Right renal pelvis (tissue), 4 donors: ENCODE data around the gene SNX33. TPM values are rescaled to one million over a fixed set of nuclear protein-coding genes. Genes with fewer than 3 reads are reported as not detected.
"Not testable (repeated sequence)": the region's sequence is repeated elsewhere in the genome, so short reads cannot be mapped to it uniquely, and the experiment has no call there.

Source experiments
- DNase-seq, 4 donors: peaks; one replicate each; pipeline ENCODE4 v3.0.0-alpha.2; 2013; ENCODE audit warnings: low read depth in 4 of 4, low spot score in 3 of 4, missing footprints in 1 of 4
- polyA plus RNA-seq, 4 donors: library from polyadenylated mRNA; unstranded; fragments of 120-200 nt; gene quantifications; one replicate each; pipeline ENCODE4 v1.2.1, GENCODE V29; 2013; ENCODE audit not compliant: insufficient read length in 4 of 4

SNX33 gene, protein sequence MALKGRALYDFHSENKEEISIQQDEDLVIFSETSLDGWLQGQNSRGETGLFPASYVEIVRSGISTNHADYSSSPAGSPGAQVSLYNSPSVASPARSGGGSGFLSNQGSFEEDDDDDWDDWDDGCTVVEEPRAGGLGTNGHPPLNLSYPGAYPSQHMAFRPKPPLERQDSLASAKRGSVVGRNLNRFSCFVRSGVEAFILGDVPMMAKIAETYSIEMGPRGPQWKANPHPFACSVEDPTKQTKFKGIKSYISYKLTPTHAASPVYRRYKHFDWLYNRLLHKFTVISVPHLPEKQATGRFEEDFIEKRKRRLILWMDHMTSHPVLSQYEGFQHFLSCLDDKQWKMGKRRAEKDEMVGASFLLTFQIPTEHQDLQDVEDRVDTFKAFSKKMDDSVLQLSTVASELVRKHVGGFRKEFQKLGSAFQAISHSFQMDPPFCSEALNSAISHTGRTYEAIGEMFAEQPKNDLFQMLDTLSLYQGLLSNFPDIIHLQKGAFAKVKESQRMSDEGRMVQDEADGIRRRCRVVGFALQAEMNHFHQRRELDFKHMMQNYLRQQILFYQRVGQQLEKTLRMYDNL
- 10 to 100 TPM; 19.3 to 22.3 (median 20.7) TPM for polyA plus RNA-seq

DNA sequence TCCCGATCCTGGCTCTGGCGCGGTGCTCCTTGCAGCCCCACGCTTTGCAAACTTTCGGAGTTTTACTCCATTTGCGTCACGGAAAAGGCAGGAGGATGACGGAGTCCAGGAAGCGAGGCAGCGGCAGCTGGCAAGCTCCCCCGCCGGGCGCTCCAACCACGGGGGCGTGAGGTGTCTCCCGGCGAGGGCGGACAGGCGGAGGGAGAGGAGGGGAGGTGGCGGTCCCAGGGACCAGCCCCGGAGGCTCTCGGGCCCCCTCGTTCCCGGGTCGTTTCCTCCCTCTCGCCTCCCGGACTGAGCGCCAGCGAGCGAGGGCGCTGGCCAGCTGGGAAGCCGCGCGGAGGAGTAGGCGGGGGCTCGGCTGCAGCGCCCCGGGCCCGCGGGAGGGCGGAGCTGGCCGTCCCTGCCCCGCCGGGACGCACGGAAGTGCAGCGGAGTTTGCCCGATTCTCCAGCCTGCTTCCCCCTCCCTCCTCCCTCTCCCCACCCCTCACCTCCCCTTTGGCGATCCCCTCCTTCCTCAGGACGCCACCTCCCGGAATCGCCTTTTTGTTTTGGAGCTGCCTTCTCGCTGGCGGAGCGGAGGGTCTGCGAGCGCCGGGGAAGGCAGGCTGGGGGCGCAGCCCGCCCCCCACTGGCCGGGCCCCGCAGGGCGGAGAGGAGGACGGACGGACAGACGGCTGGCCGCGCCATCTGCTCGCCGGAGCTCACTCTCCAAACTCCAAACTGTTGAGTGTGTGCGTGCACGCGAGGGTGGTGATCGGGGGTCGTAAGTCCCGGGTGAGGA, at the start of gene SNX33:
TSS of gene SNX33 (plus strand) at position 543 of the 786 bp plus-strand sequence. CDS start 1,191 bp downstream, outside the sequence.
- peak in 3 of 4 donors; percentile 51 to 74 (median 71) for DNase-seq

DNA sequence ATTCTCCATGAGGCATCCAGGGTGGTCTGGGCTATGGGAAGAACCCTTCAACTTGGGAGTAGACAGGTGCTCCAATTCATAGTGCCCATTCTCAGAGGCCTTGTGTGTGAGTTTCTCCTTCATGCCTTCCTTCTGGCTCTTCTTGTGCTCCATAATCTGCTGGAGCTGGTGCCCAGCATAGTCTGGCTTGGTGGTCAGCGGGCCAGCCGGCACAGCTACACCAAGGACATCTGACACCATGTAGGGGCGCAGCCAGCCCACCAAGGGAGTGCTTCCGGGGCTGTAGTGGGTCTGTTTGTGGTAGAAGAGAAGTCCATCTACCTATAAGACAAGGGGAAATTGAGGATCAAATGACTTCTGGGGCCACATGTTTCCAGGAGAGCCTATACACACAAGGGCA, 49.4 kb upstream of the SNX33 start:
- no peak for DNase-seq

DNA sequence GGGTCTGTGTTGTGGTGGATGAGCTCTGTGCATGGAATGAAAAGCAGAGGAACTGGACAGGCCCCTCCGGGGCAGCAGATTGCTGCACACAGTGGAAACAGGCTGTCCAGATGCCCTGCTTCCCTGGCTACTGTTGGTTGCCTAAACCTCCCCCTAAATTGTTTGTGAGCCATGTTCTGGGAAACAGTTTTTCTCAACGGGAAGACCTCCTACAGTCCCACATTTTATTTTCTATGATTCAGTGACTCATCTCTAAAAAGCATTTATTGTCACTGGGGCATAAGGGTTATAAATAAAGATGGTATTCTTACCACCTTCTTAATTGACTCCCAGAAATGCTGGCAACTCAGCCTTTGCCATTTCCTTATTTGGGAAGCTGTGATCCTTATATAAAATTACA, 48.3 kb upstream of the SNX33 start:
- DNase-seq, result no peak

DNA sequence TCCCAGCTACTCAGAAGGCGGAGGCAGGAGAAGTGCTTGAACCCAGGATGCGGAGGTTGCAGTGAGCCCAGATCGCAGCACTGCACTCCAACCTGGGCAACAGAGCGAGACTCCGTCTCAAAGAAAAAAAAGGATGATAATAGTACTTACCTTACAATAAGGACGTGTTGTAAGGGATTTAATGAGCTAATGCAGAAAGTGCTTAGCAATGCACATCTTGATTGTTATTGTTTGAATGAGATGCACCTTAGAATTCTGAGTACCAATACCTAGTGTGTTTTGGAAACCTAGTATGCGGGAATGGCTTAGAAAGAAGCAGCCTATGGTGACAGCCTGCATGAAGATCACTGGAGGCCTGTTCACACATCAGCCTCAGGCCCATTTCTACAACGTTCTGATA, 41.7 kb upstream of the SNX33 start:
- no peak for DNase-seq

DNA sequence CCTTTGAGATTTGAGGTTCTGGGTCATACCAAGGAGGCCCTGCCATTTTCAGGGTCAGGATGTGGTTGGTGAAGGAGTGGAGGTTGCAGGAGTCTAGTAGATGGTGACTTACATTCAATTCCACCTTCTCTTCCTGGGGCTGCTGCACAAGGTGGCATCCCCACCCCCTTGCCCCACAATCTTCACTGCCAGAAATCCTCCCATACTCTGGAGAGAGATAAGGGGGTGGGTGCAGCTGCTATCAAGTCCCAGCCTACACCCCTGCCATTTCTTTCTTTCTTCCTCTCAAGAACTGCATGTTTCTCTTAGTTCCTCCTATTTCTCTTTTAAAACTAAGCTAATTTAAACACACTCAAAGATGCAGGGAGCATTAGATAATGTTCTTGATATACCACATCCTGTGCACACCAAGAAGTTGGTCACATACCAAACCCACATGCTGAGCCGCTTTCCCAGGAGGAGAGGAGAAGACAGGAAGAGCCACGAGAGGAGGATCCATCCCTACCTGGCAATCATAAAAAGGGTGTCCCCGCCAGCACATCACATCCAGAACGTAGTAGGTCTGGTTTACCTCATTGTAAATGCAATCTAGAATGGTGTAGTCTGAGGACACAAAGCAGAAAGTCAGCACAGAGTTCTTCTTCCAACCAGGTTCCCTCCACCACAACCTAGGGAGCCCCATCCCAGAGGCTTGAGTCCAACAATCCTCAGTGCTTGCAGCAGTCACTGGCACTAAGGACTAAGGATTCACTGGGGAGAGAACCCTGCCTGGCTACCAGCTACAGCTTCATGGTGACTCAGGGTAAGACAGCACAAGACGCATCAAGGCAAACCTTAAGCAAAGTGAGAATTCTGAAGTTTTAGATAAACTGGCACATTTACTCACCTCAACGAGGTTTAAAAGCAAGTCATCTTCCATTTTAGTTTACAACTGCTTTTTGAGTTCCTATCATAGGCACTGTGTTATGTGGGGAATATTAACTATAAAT, 40.7 kb upstream of the SNX33 start:
- no peak for DNase-seq

DNA sequence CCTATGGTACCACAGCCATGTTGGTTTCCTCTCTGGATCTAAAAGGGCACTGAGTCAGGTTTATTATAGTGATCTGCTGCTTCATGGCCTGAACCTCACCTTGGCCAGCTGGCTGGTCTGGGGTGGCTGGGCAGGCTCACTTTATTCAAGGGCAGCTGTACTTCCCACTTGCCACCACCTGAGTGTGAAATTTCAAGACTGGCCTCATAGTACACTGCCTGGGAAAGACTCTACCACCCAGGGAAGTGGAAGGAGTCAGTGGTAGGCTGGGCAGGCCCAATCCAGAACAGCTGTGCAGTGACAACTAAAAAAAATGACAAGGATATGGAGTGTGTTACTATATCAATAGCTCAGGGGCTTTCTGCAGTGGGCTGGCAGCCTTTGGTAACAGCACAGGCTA, 30.9 kb upstream of the SNX33 start:
- no peak for DNase-seq

DNA sequence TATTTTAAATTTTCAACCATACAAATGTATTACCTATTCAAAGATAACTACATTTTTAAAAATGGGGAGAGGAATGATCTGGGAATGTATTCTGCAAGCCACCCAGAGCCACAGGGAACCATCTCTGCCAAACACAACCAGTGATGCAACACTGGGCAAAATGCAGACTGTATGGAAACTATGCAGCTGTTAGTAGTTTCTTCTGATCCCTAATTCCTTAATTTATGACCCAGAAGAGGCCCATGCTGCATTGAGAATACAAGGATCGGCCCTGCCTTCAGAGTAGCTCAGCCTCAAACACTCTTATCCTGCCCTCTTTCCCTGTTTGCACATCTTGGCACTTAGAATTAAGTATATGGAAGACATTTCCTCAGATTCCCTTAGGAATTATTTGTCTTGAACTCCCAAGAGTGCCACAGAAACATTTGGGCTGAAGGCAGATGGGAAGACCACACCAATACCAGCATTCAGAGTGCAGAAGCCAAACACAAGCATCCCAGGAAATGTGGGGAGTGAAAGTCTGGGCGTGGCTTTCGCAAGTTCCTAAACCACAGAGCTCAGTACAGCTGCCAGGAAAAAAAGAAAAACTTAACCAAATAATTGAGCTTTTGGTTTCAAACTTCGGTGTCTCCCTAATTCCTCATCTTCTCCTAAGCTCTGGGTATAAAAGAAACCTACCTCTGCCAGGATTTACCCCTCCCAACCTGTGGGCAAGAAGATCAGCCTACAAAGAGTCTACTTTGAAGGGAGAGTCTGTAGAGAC, 27.5 kb upstream of the SNX33 start:
- DNase-seq, result no peak

DNA sequence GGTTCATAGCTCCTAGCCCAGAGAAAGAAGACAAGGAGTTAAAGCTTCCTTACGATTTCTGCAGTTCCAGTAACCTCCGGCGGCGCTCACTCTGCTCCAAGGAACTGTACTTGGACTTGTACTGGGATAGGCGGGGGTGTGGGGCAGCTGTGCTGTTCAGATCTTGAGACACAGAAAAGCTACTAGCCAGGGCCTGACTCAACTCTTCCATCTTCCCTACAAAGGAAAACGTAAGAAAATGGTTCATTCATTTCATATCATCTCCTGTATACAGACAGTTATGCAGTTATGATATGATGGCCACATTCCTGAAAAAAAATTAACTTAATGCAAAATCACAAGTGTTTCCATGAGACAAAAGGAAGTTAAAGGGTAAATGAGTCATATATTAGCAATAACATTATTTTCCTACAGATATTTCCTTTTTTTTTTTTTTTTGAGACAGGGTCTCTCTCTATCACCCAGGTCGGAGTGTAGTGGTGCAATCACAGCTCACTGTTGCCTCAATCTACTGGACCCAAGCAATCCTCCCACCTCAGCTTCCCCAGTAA, 26.8 kb upstream of the SNX33 start:
- DNase-seq, result no peak

DNA sequence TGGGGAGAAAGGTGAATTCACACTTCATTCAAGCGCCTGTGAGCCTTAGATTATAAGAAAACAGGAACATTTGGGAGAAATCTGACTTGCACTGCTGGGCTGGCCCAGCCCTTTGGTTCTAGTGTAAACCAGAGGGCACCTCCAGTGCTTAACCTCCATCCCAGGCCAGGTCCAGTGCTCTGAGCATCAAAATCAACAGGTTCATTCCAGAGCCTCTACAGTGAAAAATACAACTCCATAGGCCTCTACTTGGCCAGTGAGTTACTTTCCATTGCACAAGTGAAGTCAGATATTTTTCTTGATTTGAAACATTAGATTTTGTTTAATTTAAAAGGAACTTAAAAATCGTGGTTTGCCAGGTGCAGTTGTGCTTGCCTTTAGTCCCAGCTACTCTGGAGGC, 25.2 kb upstream of the SNX33 start:
- DNase-seq, result no peak

DNA sequence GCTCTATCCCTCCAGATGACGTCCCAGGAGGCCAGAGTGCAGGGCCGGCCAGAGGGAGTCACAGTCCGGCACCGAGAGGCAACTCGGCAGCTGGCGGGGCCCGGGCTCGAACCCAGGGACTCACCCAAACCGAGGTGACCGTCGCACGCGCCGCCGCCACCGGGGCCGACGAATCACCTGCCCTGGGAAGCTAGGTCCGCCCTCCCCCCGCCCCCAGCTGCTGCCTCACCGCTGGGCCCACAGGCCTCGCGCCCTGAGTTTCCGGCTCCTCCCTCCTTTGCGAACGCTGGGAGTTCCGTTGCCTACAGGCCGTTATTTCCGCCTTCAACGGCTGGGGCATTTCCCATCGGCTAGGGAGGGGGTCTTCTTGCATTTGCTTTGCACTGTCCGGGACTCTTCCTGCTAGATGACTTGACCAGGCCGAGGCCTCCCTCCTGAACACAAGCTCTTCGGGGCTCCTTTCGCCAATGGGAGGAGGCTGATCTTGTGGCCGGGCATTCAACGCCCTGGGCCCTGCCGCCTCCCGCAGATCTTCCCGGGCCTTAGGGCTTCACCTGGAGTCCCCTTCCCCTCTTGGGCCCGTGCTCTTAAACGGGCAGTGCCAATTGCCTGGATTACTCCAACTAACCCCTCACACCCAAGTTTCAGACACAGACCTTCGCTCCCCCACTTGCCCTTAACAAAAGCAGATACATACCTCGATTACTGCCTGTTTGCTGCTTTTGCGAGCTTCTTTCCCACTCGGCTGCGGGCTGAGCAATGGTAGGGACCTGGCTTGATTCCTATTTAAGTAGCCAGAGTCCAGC, 22.0 kb upstream of the SNX33 start, which contains the start of gene SNUPN:
TSS of gene SNUPN (minus strand) at position 184 of the 806 bp plus-strand sequence. CDS start 4,674 bp downstream, outside the sequence.
- DNase-seq, result peak; percentile 85 to 93 (median 91)

DNA sequence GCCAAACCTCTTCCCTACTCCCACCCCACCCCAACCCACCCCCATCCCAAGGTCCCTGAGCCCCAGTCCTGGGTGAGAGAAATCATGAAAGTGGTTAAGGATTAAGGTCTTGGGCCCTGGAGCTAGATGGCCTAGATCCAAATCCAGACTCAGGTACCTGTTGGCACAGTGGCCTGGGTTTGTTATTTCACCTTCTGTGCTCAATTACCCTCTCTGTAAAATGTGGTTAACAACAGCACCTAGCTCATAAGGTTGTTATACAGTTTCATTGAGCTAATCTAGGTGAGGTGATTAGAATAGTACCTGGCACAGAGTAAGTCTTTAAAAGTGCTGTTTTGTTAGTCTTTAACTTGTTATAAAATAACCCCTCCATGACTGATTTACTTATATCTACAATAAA, 15.8 kb upstream of the SNX33 start:
- DNase-seq, result no peak

DNA sequence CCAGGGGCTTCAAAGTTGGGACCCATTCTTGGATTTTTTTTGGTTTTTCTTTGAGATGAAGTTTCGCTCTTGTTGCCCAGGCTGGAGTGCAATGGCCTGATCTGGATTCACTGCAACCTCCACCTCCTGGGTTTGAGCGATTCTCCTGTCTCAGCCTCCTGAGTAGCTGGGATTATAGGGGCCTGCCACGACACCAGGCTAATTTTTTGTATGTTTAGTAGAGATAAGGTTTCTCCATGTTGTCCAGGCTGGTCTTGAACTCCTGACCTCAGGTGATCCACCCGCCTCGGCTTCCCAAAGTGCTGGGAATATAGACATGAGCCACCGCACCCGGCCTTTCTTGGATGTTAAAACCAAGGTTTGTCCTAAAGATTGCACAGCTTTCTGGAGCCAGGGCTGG, 13.8 kb upstream of the SNX33 start:
- not testable (repeated sequence) for DNase-seq

DNA sequence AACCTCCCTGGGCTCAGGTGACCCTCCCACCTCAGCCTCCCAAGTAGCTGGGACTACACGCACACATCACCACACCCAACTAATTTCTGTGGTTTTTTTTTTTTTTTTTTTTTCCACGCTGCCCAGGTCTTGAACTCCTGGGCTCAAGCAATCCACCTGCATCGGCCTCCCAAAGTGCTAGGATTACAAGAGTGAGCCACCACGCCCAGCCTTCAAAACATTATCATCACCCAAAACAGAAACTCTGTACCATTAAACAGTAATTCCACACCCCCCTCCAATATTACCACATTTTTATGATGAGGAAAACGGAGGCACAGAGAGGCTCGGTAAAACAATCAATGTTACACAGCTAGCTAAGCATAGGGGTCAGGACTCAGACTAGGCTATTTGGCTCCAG, 11.7 kb upstream of the SNX33 start:
- DNase-seq, result no peak

DNA sequence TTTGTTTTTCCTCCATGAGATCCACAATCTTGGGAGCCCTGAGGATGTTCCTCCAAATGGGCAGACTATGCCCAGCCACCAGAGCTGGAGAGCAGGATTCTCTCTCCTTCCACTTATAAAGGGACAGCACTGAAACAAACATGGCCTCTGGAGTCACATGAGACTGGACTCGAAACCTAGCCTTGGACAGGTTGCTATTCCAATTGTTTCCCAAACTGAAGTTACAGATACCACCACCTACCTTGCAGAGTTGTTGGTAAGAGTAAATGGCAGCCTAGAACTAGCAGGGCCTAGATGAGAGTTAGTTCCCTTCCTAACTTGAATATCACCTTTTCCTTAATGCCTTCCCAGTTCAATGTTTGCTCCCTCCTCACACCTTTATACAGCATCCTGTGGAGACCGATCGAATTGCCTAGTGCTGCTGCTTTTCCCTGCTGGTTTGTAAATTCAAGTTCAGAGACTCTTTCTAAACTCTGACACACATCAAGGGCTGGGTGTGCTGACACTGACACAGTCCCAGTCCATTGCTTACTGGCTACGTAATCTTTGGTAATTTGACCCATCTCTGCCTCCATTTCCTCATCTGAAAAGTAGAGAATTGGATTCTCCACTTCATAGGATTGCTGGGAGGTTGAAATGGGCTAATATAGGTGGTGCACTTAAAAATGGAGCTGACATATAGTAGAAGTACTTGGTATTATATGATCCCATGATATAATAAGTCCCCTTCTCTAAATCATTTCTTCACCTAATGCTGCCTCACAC, 10.3 kb upstream of the SNX33 start:
- DNase-seq, result no peak

DNA sequence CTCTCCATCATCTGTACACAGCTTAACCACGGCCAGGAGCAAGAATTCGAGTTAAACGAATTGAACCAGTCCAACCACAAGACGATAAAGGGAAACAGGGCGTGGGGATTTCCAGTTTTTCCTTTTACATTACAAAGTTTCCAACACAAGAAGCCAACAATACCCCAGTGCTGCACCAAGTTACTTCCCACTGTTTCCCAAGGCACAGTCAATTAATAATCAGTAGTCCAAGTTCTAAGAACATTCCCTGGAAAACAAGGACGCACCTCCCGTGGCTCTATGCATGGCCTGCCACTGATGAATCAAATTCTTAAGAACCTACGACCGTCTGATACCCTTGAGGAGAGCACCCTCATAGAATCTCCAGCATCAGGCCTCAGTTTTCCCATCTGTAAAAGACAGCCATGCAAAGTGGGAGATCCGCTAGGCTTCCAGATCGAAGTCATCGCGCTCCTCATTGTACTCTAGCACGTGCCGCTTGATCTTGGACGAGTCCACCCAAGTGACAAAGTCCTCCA, 8.5 kb upstream of the SNX33 start:
- DNase-seq, result no peak

DNA sequence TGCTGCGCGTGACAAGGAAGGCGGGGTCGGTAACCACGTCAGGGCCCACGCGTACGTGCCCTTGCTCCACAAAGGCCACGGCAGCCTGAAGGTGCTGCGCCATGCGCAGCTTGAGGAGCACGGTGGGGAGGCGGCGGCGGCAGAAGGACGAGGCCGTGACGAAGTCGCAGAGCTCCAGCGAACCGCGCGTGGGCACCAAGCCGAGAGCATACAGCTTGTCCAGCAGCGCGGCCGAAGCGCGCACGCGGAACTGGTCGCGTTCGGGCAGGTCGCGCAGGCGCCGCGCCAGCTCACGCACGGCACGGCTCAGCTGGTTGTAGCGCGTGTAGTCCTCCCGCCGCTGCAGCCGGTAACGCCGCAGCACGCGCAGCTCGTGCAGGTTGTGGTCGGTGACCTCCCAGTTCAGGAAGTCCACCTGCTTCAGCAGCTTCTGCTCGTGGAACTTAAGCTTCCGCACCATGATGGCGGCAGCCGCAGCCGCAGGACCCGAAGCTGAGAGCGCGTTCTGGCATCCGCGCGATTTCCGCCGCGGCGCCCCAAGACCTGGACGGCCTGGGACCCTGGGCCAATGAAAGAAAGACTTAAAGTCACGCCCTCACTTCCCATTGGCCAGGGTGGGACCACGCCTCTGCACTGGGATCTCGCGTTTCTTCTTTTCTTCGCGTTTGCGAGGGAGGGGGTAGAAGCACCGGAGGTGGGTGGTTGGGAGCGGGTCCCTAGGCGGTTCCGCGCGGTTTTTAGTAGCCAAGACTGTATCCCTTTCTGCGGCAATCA, 7.8 kb upstream of the SNX33 start, which contains the start of gene IMP3:
TSS of gene IMP3 (minus strand) at position 516 of the 774 bp plus-strand sequence. CDS start at position 460, 56 bp downstream.
- peak; percentile 88 to 97 (median 96) for DNase-seq
